GM12878 (cell line): ENCODE measurements around the gene MARVELD1. TPM values are rescaled to one million over a fixed set of nuclear protein-coding genes. Genes with fewer than 3 reads are reported as not detected.

Experiments used
- CEBPB ChIP-seq, 2 experiments: fragments of 150-350 bp in 1 of 2; IDR thresholded peaks; 2 replicates each; pipeline ENCODE4 v1.6.1; 2012 to 2014; ENCODE audit warnings: low read depth in 2 of 2, low read length in 2 of 2, borderline replicate concordance in 1 of 2, inconsistent platforms in 1 of 2
- DPF2 ChIP-seq: fragments of 450-650 bp; IDR thresholded peaks from 2 replicates; pipeline ENCODE4 v1.6.1; 2017; ENCODE audit warnings: mild to moderate bottlenecking
- EED ChIP-seq: sonication (generic); IDR thresholded peaks from 2 replicates; pipeline ENCODE4 v1.6.1; 2016; ENCODE audit warnings: antibody characterized with exemption, low read depth
- EZH2 ChIP-seq: IDR thresholded peaks from 2 replicates; pipeline ENCODE4 v1.6.1; 2012; ENCODE audit warnings: low read depth, mild to moderate bottlenecking, control low read depth, inconsistent platforms, low read length, borderline replicate concordance; ENCODE audit not compliant: control insufficient read depth
- HCFC1 ChIP-seq: fragments of 150-350 bp; IDR thresholded peaks from 2 replicates; pipeline ENCODE4 v1.6.1; 2014; ENCODE audit warnings: low read length
- HDAC2 ChIP-seq: fragments of 200-600 bp; sonication (generic); IDR thresholded peaks from 2 replicates; pipeline ENCODE4 v1.6.1; 2017
- IKZF1 ChIP-seq: fragments of 450-650 bp; conservative IDR thresholded peaks from 2 replicates; pipeline ENCODE4 v1.6.1; 2017; ENCODE audit warnings: antibody characterized with exemption, mild to moderate bottlenecking
- KAT2A ChIP-seq: conservative IDR thresholded peaks from 2 replicates; pipeline ENCODE4 v1.6.1; 2011; ENCODE audit warnings: low read depth, low read length; ENCODE audit not compliant: control insufficient read depth
- NFXL1 ChIP-seq: fragments of 450-650 bp; IDR thresholded peaks from 2 replicates; pipeline ENCODE4 v1.6.1; 2017; ENCODE audit warnings: antibody characterized with exemption, mild to moderate bottlenecking, borderline replicate concordance
- NFYA ChIP-seq: IDR thresholded peaks from 2 replicates; pipeline ENCODE4 v1.6.1; 2011; ENCODE audit warnings: low read depth, mild to moderate bottlenecking, low read length, improper control_type of control experiment, borderline replicate concordance
- NR2F1 ChIP-seq: fragments of 450-650 bp; conservative IDR thresholded peaks from 2 replicates; pipeline ENCODE4 v1.6.1; 2017; ENCODE audit warnings: mild to moderate bottlenecking
- RELA ChIP-seq: fragments of 450-650 bp; IDR thresholded peaks from 2 replicates; pipeline ENCODE4 v1.8.0; 2014; ENCODE audit warnings: borderline replicate concordance; ENCODE audit not compliant: partially characterized antibody
- SMAD5 ChIP-seq: IDR thresholded peaks from 2 replicates; pipeline ENCODE4 v1.6.1; 2016; ENCODE audit warnings: antibody characterized with exemption, low read depth
- SREBF1 ChIP-seq: IDR thresholded peaks from 2 replicates; pipeline ENCODE4 v1.6.1; 2012; ENCODE audit warnings: mild to moderate bottlenecking, low read length
- SRF ChIP-seq, 2 experiments: IDR thresholded peaks; 2 replicates each; pipeline ENCODE4 v1.6.1; 2011; ENCODE audit warnings: low read depth in 2 of 2, low read length in 2 of 2, mild to moderate bottlenecking in 1 of 2, moderate library complexity in 1 of 2
- STAT3 ChIP-seq: IDR thresholded peaks from 2 replicates; pipeline ENCODE4 v1.6.1; 2011; ENCODE audit warnings: low read depth, low read length, improper control_type of control experiment
- TARDBP ChIP-seq: IDR thresholded peaks from 2 replicates; pipeline ENCODE4 v1.6.1; 2016; ENCODE audit warnings: borderline replicate concordance
- TCF12 ChIP-seq: IDR thresholded peaks from 2 replicates; pipeline ENCODE4 v1.6.1; 2011; ENCODE audit warnings: low read depth, mild to moderate bottlenecking, low read length
- ZNF274 ChIP-seq: IDR thresholded peaks from one replicate; pipeline ENCODE4 v1.8.0; 2011; ENCODE audit not compliant: insufficient read length, insufficient read depth
- ZNF384 ChIP-seq: IDR thresholded peaks from 2 replicates; pipeline ENCODE4 v1.6.1; 2012; ENCODE audit warnings: low read depth, mild to moderate bottlenecking, low read length, improper control_type of control experiment, borderline replicate concordance
- ZNF622 ChIP-seq: fragments of 450-650 bp; IDR thresholded peaks from 2 replicates; pipeline ENCODE4 v1.6.1; 2017; ENCODE audit warnings: mild to moderate bottlenecking, inconsistent platforms
- ZSCAN29 ChIP-seq: fragments of 450-650 bp; IDR thresholded peaks from 2 replicates; pipeline ENCODE4 v1.6.1; 2017; ENCODE audit warnings: mild to moderate bottlenecking, moderate library complexity
- polyA plus RNA-seq, 11 experiments: library from polyadenylated mRNA; depleted of rRNA in 4 of 11; unstranded in 6 of 11; stranded (reverse) in 5 of 11; fragments of >200 nt; fragmentation: Nextera tagmentation in 4 of 11; fragmentation: Illumina TruSeq in 1 of 11; extraction: Ambion mirVana in 4 of 11; extraction: Trizol in 1 of 11; gene quantifications; 1 replicate in 1 of 11; 2 replicates in 10 of 11; pipeline versions ENCODE4 v1.2.1 to v1.2.3, GENCODE V29; 2011 to 2016; ENCODE audit warnings: inconsistent platforms in 2 of 11, missing spikeins in 2 of 11, low read depth in 1 of 11
- total RNA-seq, 4 experiments: library from RNA; depleted of rRNA in 3 of 4; stranded (reverse); fragments of >200 nt in 3 of 4; fragmentation: Illumina TruSeq in 1 of 4; extraction: Trizol in 1 of 4; gene quantifications; 2 replicates each; pipeline versions ENCODE4 v1.2.1 to v1.2.3, GENCODE V29; 2013 to 2021
- TF ChIP-seq, protein P1 (sequence below): fragments of 450-650 bp; IDR thresholded peaks from 2 replicates; pipeline ENCODE4 v1.6.1; 2018; ENCODE audit warnings: mild to moderate bottlenecking, low read depth, moderate library complexity; ENCODE audit not compliant: partially characterized antibody
- TF ChIP-seq, protein P2 (sequence below): fragments of 450-650 bp; IDR thresholded peaks from 2 replicates; pipeline ENCODE4 v1.6.1; 2016; ENCODE audit warnings: mild to moderate bottlenecking
- TF ChIP-seq, protein P3 (sequence below): IDR thresholded peaks from 2 replicates; pipeline ENCODE4 v1.6.1; 2012; ENCODE audit warnings: mild to moderate bottlenecking, low read depth, low read length

MARVELD1 gene
- total and polyA plus RNA-seq, 10 of the 15 experiments (the other 5 are each of a cell fraction or from before 2014, with no cell fraction given) = 0.54 to 8.4 (median 3.2) TPM

DNA sequence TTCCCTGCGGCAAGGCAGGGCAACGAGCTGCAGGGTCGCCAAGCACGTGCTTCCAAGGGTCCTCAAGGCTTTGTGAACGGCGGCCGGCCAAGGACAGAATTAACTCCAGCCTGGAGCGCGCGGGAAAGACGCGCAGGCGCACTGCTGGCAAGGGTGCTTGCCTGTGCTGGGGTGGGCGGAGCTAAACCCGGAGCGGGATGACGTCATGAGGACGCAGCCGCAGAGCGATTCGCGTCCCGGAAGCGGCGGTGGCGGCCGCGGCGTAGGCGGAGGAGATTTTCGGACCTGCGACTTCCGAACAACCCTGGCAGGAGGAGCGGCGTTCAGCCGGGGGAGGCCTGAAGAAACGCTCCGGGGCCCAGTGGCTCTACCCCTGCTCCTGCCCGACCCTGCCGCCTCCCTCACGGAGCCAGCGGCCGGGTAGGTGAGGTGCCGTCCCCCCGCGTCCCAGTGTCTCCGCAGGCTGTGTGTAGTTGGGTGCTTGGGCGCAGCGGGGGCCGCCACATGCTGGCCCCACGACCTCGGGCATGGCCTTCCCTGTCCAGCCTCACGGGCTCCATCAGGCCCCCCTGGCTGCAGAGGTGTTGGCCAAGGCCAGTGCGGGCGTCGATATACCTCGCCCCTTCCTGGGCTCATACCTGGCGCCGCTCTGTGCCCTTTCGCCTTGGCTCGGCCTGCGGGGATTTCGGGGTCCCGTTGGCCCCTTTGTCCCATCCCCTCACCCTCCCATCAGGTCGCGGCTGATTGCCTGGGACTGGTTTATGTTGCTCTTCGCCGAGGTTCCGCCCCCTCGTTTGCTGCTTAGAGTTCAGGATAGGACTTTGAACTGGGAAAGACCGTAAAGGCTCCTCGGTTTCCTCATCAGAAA lies 23.6 kb downstream of the MARVELD1 start, which contains the start of gene ZFYVE27 (continued):
- TF ChIP-seq, protein P1, sequence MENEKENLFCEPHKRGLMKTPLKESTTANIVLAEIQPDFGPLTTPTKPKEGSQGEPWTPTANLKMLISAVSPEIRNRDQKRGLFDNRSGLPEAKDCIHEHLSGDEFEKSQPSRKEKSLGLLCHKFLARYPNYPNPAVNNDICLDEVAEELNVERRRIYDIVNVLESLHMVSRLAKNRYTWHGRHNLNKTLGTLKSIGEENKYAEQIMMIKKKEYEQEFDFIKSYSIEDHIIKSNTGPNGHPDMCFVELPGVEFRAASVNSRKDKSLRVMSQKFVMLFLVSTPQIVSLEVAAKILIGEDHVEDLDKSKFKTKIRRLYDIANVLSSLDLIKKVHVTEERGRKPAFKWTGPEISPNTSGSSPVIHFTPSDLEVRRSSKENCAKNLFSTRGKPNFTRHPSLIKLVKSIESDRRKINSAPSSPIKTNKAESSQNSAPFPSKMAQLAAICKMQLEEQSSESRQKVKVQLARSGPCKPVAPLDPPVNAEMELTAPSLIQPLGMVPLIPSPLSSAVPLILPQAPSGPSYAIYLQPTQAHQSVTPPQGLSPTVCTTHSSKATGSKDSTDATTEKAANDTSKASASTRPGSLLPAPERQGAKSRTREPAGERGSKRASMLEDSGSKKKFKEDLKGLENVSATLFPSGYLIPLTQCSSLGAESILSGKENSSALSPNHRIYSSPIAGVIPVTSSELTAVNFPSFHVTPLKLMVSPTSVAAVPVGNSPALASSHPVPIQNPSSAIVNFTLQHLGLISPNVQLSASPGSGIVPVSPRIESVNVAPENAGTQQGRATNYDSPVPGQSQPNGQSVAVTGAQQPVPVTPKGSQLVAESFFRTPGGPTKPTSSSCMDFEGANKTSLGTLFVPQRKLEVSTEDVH = no peak
- no peak for TF ChIP-seq KAT2A
- TF ChIP-seq IKZF1 = peak; percentile 69
- no peak for TF ChIP-seq ZNF384
- no peak for TF ChIP-seq EED
- no peak for TF ChIP-seq TARDBP
- no peak for TF ChIP-seq SRF (IDR thresholded peaks at IDR 0.05; ENCODE audit: low read depth in 2 of 2, low read length in 2 of 2)
- no peak for TF ChIP-seq ZSCAN29
- no peak for TF ChIP-seq SREBF1
- TF ChIP-seq NR2F1 = peak; percentile 82
- TF ChIP-seq, protein P2, sequence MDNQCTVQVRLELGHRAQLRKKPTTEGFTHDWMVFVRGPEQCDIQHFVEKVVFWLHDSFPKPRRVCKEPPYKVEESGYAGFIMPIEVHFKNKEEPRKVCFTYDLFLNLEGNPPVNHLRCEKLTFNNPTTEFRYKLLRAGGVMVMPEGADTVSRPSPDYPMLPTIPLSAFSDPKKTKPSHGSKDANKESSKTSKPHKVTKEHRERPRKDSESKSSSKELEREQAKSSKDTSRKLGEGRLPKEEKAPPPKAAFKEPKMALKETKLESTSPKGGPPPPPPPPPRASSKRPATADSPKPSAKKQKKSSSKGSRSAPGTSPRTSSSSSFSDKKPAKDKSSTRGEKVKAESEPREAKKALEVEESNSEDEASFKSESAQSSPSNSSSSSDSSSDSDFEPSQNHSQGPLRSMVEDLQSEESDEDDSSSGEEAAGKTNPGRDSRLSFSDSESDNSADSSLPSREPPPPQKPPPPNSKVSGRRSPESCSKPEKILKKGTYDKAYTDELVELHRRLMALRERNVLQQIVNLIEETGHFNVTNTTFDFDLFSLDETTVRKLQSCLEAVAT = no peak
- TF ChIP-seq STAT3 = no peak
- TF ChIP-seq HCFC1 = no peak; the same call in 1 of the 2 replicates
- TF ChIP-seq RELA = peak; percentile 12
- no peak for TF ChIP-seq HDAC2
- no peak for TF ChIP-seq NFYA
- 0 out of 4 replicates have a peak, but pooled peaks of 1 of the 2 experiments have one; percentile 8 for TF ChIP-seq CEBPB (IDR thresholded peaks at IDR 0.05; ENCODE audit: borderline replicate concordance in 1 of 2, low read depth in 2 of 2, low read length in 2 of 2)
- TF ChIP-seq SMAD5 = peak; percentile 78
- TF ChIP-seq ZNF622 = no peak
- TF ChIP-seq, protein P3, sequence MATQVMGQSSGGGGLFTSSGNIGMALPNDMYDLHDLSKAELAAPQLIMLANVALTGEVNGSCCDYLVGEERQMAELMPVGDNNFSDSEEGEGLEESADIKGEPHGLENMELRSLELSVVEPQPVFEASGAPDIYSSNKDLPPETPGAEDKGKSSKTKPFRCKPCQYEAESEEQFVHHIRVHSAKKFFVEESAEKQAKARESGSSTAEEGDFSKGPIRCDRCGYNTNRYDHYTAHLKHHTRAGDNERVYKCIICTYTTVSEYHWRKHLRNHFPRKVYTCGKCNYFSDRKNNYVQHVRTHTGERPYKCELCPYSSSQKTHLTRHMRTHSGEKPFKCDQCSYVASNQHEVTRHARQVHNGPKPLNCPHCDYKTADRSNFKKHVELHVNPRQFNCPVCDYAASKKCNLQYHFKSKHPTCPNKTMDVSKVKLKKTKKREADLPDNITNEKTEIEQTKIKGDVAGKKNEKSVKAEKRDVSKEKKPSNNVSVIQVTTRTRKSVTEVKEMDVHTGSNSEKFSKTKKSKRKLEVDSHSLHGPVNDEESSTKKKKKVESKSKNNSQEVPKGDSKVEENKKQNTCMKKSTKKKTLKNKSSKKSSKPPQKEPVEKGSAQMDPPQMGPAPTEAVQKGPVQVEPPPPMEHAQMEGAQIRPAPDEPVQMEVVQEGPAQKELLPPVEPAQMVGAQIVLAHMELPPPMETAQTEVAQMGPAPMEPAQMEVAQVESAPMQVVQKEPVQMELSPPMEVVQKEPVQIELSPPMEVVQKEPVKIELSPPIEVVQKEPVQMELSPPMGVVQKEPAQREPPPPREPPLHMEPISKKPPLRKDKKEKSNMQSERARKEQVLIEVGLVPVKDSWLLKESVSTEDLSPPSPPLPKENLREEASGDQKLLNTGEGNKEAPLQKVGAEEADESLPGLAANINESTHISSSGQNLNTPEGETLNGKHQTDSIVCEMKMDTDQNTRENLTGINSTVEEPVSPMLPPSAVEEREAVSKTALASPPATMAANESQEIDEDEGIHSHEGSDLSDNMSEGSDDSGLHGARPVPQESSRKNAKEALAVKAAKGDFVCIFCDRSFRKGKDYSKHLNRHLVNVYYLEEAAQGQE = no peak
- no peak for TF ChIP-seq NFXL1
- TF ChIP-seq TCF12 = no peak
- TF ChIP-seq DPF2 = peak; percentile 81
- TF ChIP-seq EZH2 = no peak
- no peak for TF ChIP-seq ZNF274
